Central memory CD8-positive, alpha-beta T cell (primary cell): ENCODE data around the gene VAV1.
A peak's percentile ranks its signal among the peaks of the same experiment; 100 is the strongest.

Source experiments
- ATAC-seq: fragments of 150-1000 bp; cut with Tn5 transposase; replicated peaks from 2 replicates; pipeline ENCODE4 v1.10.0; 2022; ENCODE audit warnings: mild to moderate bottlenecking, moderate FRiP score, moderate number of reproducible peaks; ENCODE audit not compliant: poor library complexity, severe bottlenecking; ENCODE audit errors: extremely low read depth
- DNase-seq, 2 donors: peaks; one replicate each; pipeline ENCODE4 v3.0.0; 2021; ENCODE audit warnings: low spot score in 2 of 2
- H3K27ac Mint-ChIP-seq: one replicate; pipeline ENCODE4 v1.8.0; 2022; ENCODE audit warnings: low read depth, mild to moderate bottlenecking, moderate library complexity, mixed read lengths
- H3K27me3 Mint-ChIP-seq: one replicate; pipeline ENCODE4 v1.8.0; 2022; ENCODE audit warnings: mixed read lengths
- H3K36me3 Mint-ChIP-seq: one replicate; pipeline ENCODE4 v1.8.0; 2022; ENCODE audit warnings: mild to moderate bottlenecking, moderate library complexity, mixed read lengths; ENCODE audit not compliant: insufficient read depth
- H3K4me1 Mint-ChIP-seq: one replicate; pipeline ENCODE4 v1.8.0; 2022; ENCODE audit warnings: mixed read lengths
- H3K4me3 Mint-ChIP-seq: one replicate; pipeline ENCODE4 v1.8.0; 2022; ENCODE audit warnings: mild to moderate bottlenecking, moderate library complexity, mixed read lengths
- H3K9me3 Mint-ChIP-seq: one replicate; pipeline ENCODE4 v1.8.0; 2022; ENCODE audit warnings: mixed read lengths

VAV1 gene

GRCh38 chr19:6772028-6772865, at the start of gene VAV1:
TSS of gene VAV1 (plus strand) at chr19:6772708. CDS start at chr19:6772808, 100 bp downstream.
- no peaks in the 10 kb centered on the region for H3K9me3 Mint-ChIP-seq
- DNase-seq (peak; percentile 48 to 64), ATAC-seq (peak; percentile 72)
- no peaks in the 10 kb centered on the region for H3K27me3 Mint-ChIP-seq
- peak within 1 kb of the TSS; percentile 86 for H3K27ac Mint-ChIP-seq
- peaks cover 55% of the 10 kb centered on the region for H3K4me1 Mint-ChIP-seq
- H3K36me3 Mint-ChIP-seq, result peaks cover 17% of the 10 kb centered on the region
- peak within 1 kb of the TSS; percentile 93 for H3K4me3 Mint-ChIP-seq

- no peak for DNase-seq
- H3K36me3 Mint-ChIP-seq, result no peaks in the 10 kb centered on the region
- no peak for ATAC-seq
- no peaks in the 10 kb centered on the region for H3K9me3 Mint-ChIP-seq
- peaks cover 28% of the 10 kb centered on the region for H3K4me1 Mint-ChIP-seq
- peak overlapping the region; percentile 41 for H3K27ac Mint-ChIP-seq
- H3K27me3 Mint-ChIP-seq, result no peaks in the 10 kb centered on the region
- no peak overlapping the region for H3K4me3 Mint-ChIP-seq
These were observed 49.3 kb upstream of the VAV1 start for GRCh38 chr19:6723108-6723618.

GRCh38 chr19:6723738-6724137, 48.8 kb upstream of the VAV1 start:
- DNase-seq (no peak), ATAC-seq (no peak)
- Mint-ChIP-seq H3K36me3 (no peaks in the 10 kb centered on the region), H3K4me1 (peaks cover 28% of the 10 kb centered on the region), H3K27ac (no peak overlapping the region), H3K4me3 (no peak overlapping the region), H3K9me3 (no peaks in the 10 kb centered on the region), H3K27me3 (no peaks in the 10 kb centered on the region)

- H3K27ac Mint-ChIP-seq, result no peak overlapping the region
These were observed 47.6 kb upstream of the VAV1 start for GRCh38 chr19:6724631-6725492.

GRCh38 chr19:6725513-6726231, 46.8 kb upstream of the VAV1 start:
- Mint-ChIP-seq H3K9me3 (no peaks in the 10 kb centered on the region), H3K4me1 (peaks cover 18% of the 10 kb centered on the region), H3K27me3 (no peaks in the 10 kb centered on the region), H3K36me3 (no peaks in the 10 kb centered on the region), H3K4me3 (no peak overlapping the region), H3K27ac (peak overlapping the region; percentile 53)
- ATAC-seq (no peak), DNase-seq (no peak)

More at GRCh38 chr19:6724631-6725492, 47.6 kb upstream of the VAV1 start:
- Mint-ChIP-seq H3K4me1 (peaks cover 22% of the 10 kb centered on the region), H3K36me3 (no peaks in the 10 kb centered on the region), H3K4me3 (no peak overlapping the region), H3K9me3 (no peaks in the 10 kb centered on the region), H3K27me3 (no peaks in the 10 kb centered on the region)
- DNase-seq (no peak), ATAC-seq (no peak)

- DNase-seq (no peak), ATAC-seq (no peak)
- Mint-ChIP-seq H3K36me3 (peaks cover 4% of the 10 kb centered on the region), H3K27ac (no peak overlapping the region), H3K27me3 (no peaks in the 10 kb centered on the region), H3K9me3 (no peaks in the 10 kb centered on the region), H3K4me1 (peaks cover 26% of the 10 kb centered on the region), H3K4me3 (no peak overlapping the region)
These were observed 44.2 kb upstream of the VAV1 start for GRCh38 chr19:6728346-6728745.

GRCh38 chr19:6729573-6730152, 42.8 kb upstream of the VAV1 start:
- no peaks in the 10 kb centered on the region for H3K9me3 Mint-ChIP-seq
- H3K4me1 Mint-ChIP-seq, result peaks cover 19% of the 10 kb centered on the region
- no peak overlapping the region for H3K27ac Mint-ChIP-seq
- DNase-seq (no peak), ATAC-seq (no peak)
- H3K36me3 Mint-ChIP-seq, result peaks cover 10% of the 10 kb centered on the region
- no peaks in the 10 kb centered on the region for H3K27me3 Mint-ChIP-seq
- H3K4me3 Mint-ChIP-seq, result no peak overlapping the region

- no peak overlapping the region for H3K27ac Mint-ChIP-seq
- no peaks in the 10 kb centered on the region for H3K27me3 Mint-ChIP-seq
- H3K36me3 Mint-ChIP-seq, result peaks cover 10% of the 10 kb centered on the region
- H3K4me3 Mint-ChIP-seq, result no peak overlapping the region
- DNase-seq, result no peak
- ATAC-seq, result no peak
- no peaks in the 10 kb centered on the region for H3K9me3 Mint-ChIP-seq
- peaks cover 13% of the 10 kb centered on the region for H3K4me1 Mint-ChIP-seq
These were observed 42.2 kb upstream of the VAV1 start for GRCh38 chr19:6730153-6730804.

- ATAC-seq (no peak), DNase-seq (no peak)
- Mint-ChIP-seq H3K36me3 (peaks cover 12% of the 10 kb centered on the region), H3K4me1 (peaks cover 12% of the 10 kb centered on the region), H3K4me3 (no peak overlapping the region), H3K27ac (no peak overlapping the region), H3K9me3 (no peaks in the 10 kb centered on the region), H3K27me3 (no peaks in the 10 kb centered on the region)
These were observed 41.4 kb upstream of the VAV1 start for GRCh38 chr19:6730941-6731670.

GRCh38 chr19:6731822-6732221, 40.7 kb upstream of the VAV1 start:
- ATAC-seq (no peak), DNase-seq (no peak)
- peaks cover 16% of the 10 kb centered on the region for H3K36me3 Mint-ChIP-seq
- H3K4me3 Mint-ChIP-seq, result no peak overlapping the region
- H3K27ac Mint-ChIP-seq, result no peak overlapping the region
- H3K9me3 Mint-ChIP-seq, result no peaks in the 10 kb centered on the region
- peaks cover 20% of the 10 kb centered on the region for H3K4me1 Mint-ChIP-seq
- no peaks in the 10 kb centered on the region for H3K27me3 Mint-ChIP-seq

- Mint-ChIP-seq H3K36me3 (peaks cover 20% of the 10 kb centered on the region), H3K27me3 (no peaks in the 10 kb centered on the region), H3K4me3 (no peak overlapping the region), H3K4me1 (peaks cover 21% of the 10 kb centered on the region), H3K9me3 (no peaks in the 10 kb centered on the region), H3K27ac (no peak overlapping the region)
- DNase-seq (no peak), ATAC-seq (no peak)
These were observed 39.6 kb upstream of the VAV1 start for GRCh38 chr19:6732803-6733337.
